ENCODE data around the gene EFL1. TPM values are rescaled to one million over a fixed set of nuclear protein-coding genes. Genes with fewer than 3 reads are reported as not detected.

The EFL1 gene
- total and polyA plus RNA-seq, 2 of the 8 experiments (the other 6 are each of a cell fraction or from before 2014, with no cell fraction given), result 10.8 to 31.5 TPM

DNA sequence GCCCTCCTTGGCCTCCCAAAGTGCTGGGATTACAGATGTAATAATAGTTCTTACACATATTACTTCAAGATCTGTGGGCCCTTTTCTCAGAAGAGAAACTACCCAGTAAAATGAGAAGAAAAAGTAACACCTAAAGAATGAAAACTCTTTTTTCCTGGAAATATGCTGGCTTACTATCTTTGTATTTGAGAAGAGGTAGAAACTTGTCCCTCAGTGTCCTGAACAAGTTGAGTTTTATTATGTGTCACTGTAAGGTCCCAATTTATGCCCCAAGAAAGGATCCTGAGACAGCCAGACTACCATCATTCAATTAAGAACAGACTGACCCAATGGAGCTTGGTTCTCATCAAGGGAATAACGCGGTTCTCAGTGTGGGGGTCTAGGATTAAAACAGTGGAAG, 93.8 kb downstream of the EFL1 start (continued):
- no peak for TF ChIP-seq RAD21 (IDR thresholded peaks at IDR 0.05 in 1 of 2, conservative IDR thresholded peaks at IDR 0.05 in 1 of 2; ENCODE audit: low read depth in 2 of 2, low read length in 2 of 2)
- TF ChIP-seq KDM4A (IDR thresholded peaks at IDR 0.05; ENCODE audit: low read depth, low read length, severe bottlenecking), result no peak
- no peak for TF ChIP-seq GTF2F1 (IDR thresholded peaks at IDR 0.05; ENCODE audit: borderline replicate concordance, low read depth, low read length)
